Fibroblast of the aortic adventitia (primary cell): ENCODE measurements around the gene DCTN5. TPM values are rescaled to one million over a fixed set of nuclear protein-coding genes. Genes with fewer than 3 reads are reported as not detected.

Source experiments
- DNase-seq: peaks from one replicate; pipeline ENCODE4 v3.0.0-alpha.2; 2010; ENCODE audit warnings: low read depth
- H3K4me3 ChIP-seq: 2 replicates; pipeline ENCODE4 v1.5.1; 2011; ENCODE audit warnings: low read depth, mild to moderate bottlenecking, control low read depth, low read length, moderate library complexity
- total RNA-seq: library from RNA; depleted of rRNA; stranded (reverse); fragments of >200 nt; gene quantifications from 2 replicates; pipeline ENCODE4 v1.2.3, GENCODE V29; 2012; ENCODE audit warnings: low replicate concordance
- TF ChIP-seq, protein P1 (sequence below): IDR thresholded peaks from 2 replicates; pipeline ENCODE4 v1.5.1; 2011; ENCODE audit warnings: mild to moderate bottlenecking, low read length, control low read depth, inconsistent platforms; ENCODE audit not compliant: insufficient read depth

The DCTN5 gene
- total RNA-seq, 1 donor, result 54.8 TPM

DNA sequence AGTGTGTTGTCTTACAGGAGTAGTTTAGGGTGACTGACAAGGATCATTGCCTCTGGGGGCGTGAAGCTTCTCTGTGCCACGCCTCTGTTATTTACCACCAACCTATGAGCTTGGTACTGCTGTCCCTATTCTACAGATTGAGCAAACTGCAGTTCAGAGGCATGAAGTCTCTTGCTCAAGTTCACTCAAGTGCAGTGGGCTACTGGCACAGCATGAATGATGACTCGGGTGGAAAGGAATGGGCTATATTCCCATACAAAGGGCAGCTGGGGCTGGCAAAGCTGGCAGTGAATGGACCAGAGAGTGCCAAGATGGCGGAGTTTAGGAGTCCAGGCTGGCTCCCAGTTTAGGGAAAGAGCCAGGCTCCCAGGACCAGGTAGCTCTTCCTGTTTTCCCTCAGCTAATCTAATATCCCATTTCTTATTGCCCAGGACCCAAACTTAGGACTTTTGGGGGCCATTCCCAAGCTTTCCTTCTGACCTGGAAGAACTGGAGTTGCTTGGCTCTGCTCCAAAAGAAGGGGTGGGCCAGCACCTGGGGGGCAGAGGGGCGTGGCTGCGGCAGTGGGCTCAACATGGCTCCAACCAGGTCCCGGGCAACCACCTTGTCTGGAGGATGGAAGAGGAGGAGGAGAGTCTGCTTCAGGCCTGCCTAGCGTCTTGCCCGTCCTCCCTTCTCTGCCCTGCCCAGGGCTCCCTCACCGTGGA, 50.4 kb downstream of the DCTN5 start:
- TF ChIP-seq, protein P1, sequence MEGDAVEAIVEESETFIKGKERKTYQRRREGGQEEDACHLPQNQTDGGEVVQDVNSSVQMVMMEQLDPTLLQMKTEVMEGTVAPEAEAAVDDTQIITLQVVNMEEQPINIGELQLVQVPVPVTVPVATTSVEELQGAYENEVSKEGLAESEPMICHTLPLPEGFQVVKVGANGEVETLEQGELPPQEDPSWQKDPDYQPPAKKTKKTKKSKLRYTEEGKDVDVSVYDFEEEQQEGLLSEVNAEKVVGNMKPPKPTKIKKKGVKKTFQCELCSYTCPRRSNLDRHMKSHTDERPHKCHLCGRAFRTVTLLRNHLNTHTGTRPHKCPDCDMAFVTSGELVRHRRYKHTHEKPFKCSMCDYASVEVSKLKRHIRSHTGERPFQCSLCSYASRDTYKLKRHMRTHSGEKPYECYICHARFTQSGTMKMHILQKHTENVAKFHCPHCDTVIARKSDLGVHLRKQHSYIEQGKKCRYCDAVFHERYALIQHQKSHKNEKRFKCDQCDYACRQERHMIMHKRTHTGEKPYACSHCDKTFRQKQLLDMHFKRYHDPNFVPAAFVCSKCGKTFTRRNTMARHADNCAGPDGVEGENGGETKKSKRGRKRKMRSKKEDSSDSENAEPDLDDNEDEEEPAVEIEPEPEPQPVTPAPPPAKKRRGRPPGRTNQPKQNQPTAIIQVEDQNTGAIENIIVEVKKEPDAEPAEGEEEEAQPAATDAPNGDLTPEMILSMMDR, result no peak
- DNase-seq, result peak; percentile 28
- no peak overlapping the region for H3K4me3 ChIP-seq

DNA sequence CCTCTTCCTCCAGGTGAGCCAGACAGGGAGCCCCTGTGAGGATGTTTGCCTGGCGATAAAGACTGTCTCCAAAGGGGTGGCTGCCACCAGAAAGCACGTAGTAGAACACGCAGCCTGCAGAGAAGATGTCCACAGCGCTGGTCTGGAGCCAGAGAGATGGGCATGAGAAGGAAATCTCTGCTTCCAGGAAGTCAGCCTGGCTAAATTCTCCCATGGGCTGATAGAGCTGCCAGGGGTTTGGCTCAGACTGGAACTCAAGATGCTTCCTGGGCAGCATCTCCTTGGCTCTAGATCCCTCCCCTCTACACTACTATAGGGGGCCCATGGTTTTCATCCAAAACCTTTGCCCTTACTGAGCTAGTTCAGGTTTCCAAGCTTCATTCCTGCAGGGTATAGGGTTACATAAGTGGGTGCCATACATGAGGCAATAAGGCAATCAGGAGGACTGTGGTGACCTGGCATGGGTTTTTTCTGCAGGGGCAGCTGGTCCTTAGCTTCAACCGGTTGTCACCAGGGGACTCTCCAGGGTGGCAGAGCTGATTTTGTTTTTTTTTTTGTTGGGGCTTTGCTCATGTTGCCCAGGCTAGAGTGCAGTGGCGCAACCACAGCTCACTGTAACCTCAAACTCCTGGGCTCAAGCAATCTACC, 51.0 kb downstream of the DCTN5 start:
- no peak for DNase-seq
- TF ChIP-seq, protein P1, result no peak
- no peak overlapping the region for H3K4me3 ChIP-seq

DNA sequence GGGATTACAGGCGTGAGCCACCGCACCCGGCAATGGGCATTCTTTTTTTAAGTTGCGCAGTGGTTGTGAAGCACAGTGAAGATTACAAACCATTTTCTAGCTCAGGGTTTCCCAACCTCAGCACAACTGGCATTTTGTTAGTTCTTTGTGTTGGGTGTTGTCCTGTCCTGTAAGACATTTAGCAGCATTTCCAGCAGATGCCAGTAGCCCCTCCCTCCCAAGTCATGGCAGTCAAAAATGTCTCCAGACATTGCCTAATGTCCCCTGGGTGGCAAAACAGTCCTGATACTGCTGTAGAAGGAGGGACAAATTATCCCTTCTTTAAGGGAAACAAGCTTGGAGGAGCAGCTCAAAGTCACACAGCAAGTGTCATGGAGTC, 53.0 kb downstream of the DCTN5 start:
- H3K4me3 ChIP-seq, result no peak overlapping the region
- DNase-seq, result no peak
- TF ChIP-seq, protein P1, result no peak

DNA sequence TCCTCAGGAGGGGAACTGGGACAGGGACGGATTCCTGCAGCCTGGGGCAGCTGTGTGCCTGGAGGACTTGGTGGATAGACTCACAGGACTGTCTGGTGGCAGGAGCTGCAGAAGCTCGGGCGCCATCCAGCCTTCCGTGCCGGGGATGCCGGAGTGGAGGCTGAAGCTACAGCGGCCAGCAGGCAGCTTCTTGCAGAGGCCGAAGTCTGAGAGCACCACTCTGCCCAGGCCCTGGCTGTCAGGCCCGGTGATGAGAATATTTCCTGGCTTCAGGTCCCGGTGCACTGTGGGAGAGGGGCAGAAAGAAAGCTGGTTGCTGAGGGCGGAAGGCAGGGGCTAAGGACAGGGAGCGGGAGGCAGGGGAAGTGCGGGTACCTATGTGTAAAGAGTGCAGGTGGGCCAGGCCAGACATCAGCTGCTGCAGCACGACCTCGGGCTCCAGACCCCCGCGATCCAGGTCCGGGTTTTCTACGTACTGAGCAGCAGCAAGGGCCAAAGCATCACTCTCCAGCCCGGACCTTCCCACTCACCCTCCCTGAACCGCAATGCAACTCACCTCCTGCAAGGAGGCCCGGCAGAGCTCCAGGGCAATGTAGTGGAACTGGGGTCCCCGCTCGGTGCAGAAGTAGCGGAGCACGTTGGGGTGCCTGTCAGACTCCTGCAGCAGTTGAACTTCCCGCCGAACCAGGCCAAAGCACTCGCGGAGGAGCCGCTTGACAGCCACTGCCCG, 53.5 kb downstream of the DCTN5 start:
- peak; percentile 28 for DNase-seq
- H3K4me3 ChIP-seq, result no peak overlapping the region

DNA sequence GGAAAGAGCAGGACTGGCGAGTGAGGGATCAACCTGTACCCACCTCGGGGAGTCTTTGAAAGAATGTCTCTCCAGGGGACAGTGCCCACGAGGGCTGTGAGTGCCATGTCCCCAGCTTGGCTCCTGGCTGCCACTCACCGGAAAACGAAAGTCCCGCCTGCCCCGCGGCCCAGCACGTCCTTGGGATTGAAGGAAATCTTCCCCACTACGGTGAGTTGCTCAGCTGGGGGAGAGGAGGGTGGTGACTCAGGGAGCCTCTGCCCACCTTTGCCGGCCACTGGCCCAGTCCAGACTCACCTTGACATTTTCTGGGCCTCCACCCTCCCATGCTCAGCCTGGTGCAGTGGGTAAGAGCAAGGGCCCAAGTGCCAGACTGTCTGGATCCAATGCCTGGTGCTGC, 54.5 kb downstream of the DCTN5 start:
- no peak overlapping the region for H3K4me3 ChIP-seq
- TF ChIP-seq, protein P1, result no peak
- no peak for DNase-seq

More for the DNA sequence above, 53.5 kb downstream of the DCTN5 start:
- TF ChIP-seq, protein P1, result no peak

DNA sequence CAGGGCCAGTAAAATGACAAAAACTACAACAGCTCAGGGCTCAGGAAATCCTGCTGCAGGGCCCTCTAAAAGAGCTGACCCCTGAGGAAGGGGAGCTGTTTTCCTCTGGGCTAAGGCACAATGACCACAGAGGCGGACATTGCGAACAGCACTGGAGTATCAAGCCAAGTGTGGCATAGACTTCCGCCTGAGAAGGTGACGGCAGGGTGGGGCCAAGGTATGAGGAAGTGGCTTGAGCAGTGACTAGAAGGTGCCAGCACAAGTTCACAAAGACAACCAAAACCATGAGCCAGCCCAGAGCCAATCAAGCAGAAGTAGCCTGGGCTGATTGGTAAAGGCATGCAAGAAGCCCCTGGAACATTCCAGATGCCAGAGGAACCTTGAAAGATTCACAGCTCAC, 57.8 kb downstream of the DCTN5 start:
- TF ChIP-seq, protein P1, result no peak
- no peak overlapping the region for H3K4me3 ChIP-seq
- no peak for DNase-seq
